ENCODE data around the gene SLC16A4.

Gene SLC16A4

GRCh38 chr1:110321846-110322245 lies 69.0 kb downstream of the SLC16A4 start:
- DNase-seq = no peak

GRCh38 chr1:110321045-110321444 lies 69.8 kb downstream of the SLC16A4 start:
- DNase-seq = no peak

- no peak for DNase-seq
Measured at GRCh38 chr1:110320168-110320518, 70.7 kb downstream of the SLC16A4 start.

GRCh38 chr1:110319332-110320167 lies 71.3 kb downstream of the SLC16A4 start:
- no peak for DNase-seq

- no peak for DNase-seq
Measured at GRCh38 chr1:110318046-110318445, 72.8 kb downstream of the SLC16A4 start.

GRCh38 chr1:110316735-110317134 lies 74.1 kb downstream of the SLC16A4 start:
- DNase-seq = no peak

All from CD4-positive, alpha-beta T cell treated with Interleukin-17A for 1 hour (primary cell).